HFFc6 (cell line): ENCODE measurements around the gene SATB2. TPM values are rescaled to one million over a fixed set of nuclear protein-coding genes. Genes with fewer than 3 reads are reported as not detected.

Experiments used
- DNase-seq: peaks from one replicate; pipeline ENCODE4 v3.0.0-alpha.2; 2018
- H3K27ac Mint-ChIP-seq: 2 replicates; pipeline ENCODE4 v1.8.0; 2020; ENCODE audit warnings: mild to moderate bottlenecking, mixed read lengths
- H3K27me3 Mint-ChIP-seq: 2 replicates; pipeline ENCODE4 v1.8.0; 2021; ENCODE audit warnings: mild to moderate bottlenecking, moderate library complexity, mixed read lengths; ENCODE audit not compliant: insufficient read depth
- H3K36me3 Mint-ChIP-seq: 2 replicates; pipeline ENCODE4 v1.8.0; 2021; ENCODE audit warnings: low read depth, mixed read lengths
- H3K4me1 Mint-ChIP-seq: 2 replicates; pipeline ENCODE4 v1.8.0; 2020; ENCODE audit warnings: low read depth, mixed read lengths
- H3K4me3 Mint-ChIP-seq: 2 replicates; pipeline ENCODE4 v1.8.0; 2020; ENCODE audit warnings: mild to moderate bottlenecking, moderate library complexity, mixed read lengths
- H3K9me3 Mint-ChIP-seq: 2 replicates; pipeline ENCODE4 v1.8.0; 2020; ENCODE audit warnings: mild to moderate bottlenecking, mixed read lengths
- total RNA-seq, 6 experiments: library from RNA; stranded (reverse); fragmentation: NEBNext Ultra II Directional; extraction: Animal tissue kit (Norgen Biotek cat#: 25700); gene quantifications; 2 replicates in 1 of 6; 3 replicates in 5 of 6; pipeline ENCODE4 v1.2.3, GENCODE V29; 2021
- TF ChIP-seq, protein P1 (sequence below): fragments of 200-600 bp; sonication (generic); IDR thresholded peaks from 2 replicates; pipeline ENCODE4 v1.5.0; 2021; ENCODE audit warnings: antibody characterized with exemption, mild to moderate bottlenecking

Gene SATB2
- total RNA-seq, 6 experiments from 2014 or later, result 7.4 to 12.7 (median 11.9) TPM

- H3K36me3 Mint-ChIP-seq, result no peaks in the 10 kb centered on the region
- H3K4me3 Mint-ChIP-seq, result no peak overlapping the region
- no peak for DNase-seq
- no peaks in the 10 kb centered on the region for H3K9me3 Mint-ChIP-seq
- no peak overlapping the region for H3K27ac Mint-ChIP-seq
- peaks cover 13% of the 10 kb centered on the region for H3K4me1 Mint-ChIP-seq
- TF ChIP-seq, protein P1, sequence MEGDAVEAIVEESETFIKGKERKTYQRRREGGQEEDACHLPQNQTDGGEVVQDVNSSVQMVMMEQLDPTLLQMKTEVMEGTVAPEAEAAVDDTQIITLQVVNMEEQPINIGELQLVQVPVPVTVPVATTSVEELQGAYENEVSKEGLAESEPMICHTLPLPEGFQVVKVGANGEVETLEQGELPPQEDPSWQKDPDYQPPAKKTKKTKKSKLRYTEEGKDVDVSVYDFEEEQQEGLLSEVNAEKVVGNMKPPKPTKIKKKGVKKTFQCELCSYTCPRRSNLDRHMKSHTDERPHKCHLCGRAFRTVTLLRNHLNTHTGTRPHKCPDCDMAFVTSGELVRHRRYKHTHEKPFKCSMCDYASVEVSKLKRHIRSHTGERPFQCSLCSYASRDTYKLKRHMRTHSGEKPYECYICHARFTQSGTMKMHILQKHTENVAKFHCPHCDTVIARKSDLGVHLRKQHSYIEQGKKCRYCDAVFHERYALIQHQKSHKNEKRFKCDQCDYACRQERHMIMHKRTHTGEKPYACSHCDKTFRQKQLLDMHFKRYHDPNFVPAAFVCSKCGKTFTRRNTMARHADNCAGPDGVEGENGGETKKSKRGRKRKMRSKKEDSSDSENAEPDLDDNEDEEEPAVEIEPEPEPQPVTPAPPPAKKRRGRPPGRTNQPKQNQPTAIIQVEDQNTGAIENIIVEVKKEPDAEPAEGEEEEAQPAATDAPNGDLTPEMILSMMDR, result no peak
- H3K27me3 Mint-ChIP-seq, result peaks cover 5% of the 10 kb centered on the region; the same call in 1 of the 2 replicates
Observed at GRCh38 chr2:199356412-199356811, 101.3 kb downstream of the SATB2 start.

DNA sequence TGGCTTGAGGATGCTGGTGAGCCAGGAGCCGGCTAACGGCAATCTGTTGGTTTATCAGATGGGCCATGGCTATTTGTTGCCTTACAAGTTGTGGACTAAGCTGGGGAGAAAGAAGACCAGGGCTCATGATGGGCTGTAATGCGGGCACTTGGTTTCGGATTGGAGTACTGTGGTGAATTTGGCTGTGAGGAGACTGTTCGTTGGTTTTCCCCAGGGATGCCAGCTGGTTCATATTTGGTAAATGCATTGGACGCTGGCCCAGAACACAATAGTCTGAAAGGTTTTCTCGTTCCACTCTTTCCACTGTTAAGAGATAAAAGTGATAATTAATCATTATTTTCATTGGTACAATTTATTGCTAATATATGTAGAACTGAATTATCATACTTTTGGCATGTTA is 108.9 kb downstream of the SATB2 start:
- TF ChIP-seq, protein P1, result no peak
- no peaks in the 10 kb centered on the region for H3K9me3 Mint-ChIP-seq
- peaks cover 23% of the 10 kb centered on the region for H3K36me3 Mint-ChIP-seq
- H3K27me3 Mint-ChIP-seq, result peaks cover 4% of the 10 kb centered on the region; the same call in 1 of the 2 replicates
- no peak overlapping the region for H3K27ac Mint-ChIP-seq
- no peaks in the 10 kb centered on the region for H3K4me1 Mint-ChIP-seq
- H3K4me3 Mint-ChIP-seq, result no peak overlapping the region
- DNase-seq, result no peak

DNA sequence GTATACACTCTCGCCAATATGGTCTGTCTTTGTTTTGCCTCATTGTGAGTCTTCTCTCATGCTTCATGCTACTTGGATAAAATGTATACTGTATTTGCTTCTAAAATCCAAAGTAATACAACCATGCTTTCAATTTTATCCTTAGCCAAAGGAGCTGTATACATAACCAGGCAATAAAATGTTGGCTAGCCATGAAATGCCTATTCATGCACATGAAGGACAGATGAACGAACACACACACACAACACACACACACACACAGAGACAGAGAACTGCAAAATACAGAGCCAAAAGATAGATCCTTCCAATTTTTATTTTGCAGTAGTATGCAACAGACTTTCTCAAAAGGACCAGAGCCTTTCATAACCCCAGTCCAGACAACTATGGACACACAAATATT is 113.7 kb downstream of the SATB2 start:
- peaks cover 28% of the 10 kb centered on the region for H3K36me3 Mint-ChIP-seq
- no peaks in the 10 kb centered on the region for H3K27me3 Mint-ChIP-seq
- H3K4me1 Mint-ChIP-seq, result peaks cover 20% of the 10 kb centered on the region
- no peak overlapping the region for H3K4me3 Mint-ChIP-seq
- H3K9me3 Mint-ChIP-seq, result no peaks in the 10 kb centered on the region
- no peak for DNase-seq
- no peak overlapping the region for H3K27ac Mint-ChIP-seq
- TF ChIP-seq, protein P1, result no peak

- peaks cover 15% of the 10 kb centered on the region for H3K36me3 Mint-ChIP-seq
- H3K9me3 Mint-ChIP-seq, result no peaks in the 10 kb centered on the region
- H3K27ac Mint-ChIP-seq, result no peak overlapping the region
- no peak overlapping the region for H3K4me3 Mint-ChIP-seq
- TF ChIP-seq, protein P1, result no peak
- peaks cover 21% of the 10 kb centered on the region for H3K4me1 Mint-ChIP-seq
- DNase-seq, result no peak
- no peaks in the 10 kb centered on the region for H3K27me3 Mint-ChIP-seq
Observed at GRCh38 chr2:199342334-199342733, 115.4 kb downstream of the SATB2 start.

- Mint-ChIP-seq H3K4me3 (no peak overlapping the region), H3K9me3 (no peaks in the 10 kb centered on the region), H3K27me3 (no peaks in the 10 kb centered on the region), H3K4me1 (peaks cover 29% of the 10 kb centered on the region), H3K36me3 (peaks cover 10% of the 10 kb centered on the region), H3K27ac (no peak overlapping the region)
- no peak for DNase-seq
- TF ChIP-seq, protein P1, result no peak
Observed at GRCh38 chr2:199341123-199341522, 116.6 kb downstream of the SATB2 start.
